Vagina (tissue), 2 donors: ENCODE data around the gene PABPC1L2A.

Experiments used
- POLR2A ChIP-seq, 2 donors: fragments of 450-650 bp; IDR thresholded peaks; one replicate each; pipeline ENCODE4 v1.6.1; 2017; ENCODE audit warnings: antibody characterized with exemption in 2 of 2, mild to moderate bottlenecking in 2 of 2, moderate library complexity in 2 of 2
- TF ChIP-seq, protein P1 (sequence below), 3 experiments: fragments of 450-650 bp in 2 of 3; fragments of 200-600 bp in 1 of 3; sonication (generic) in 1 of 3; IDR thresholded peaks; one replicate each; pipeline ENCODE4 v1.5.1; 2017 to 2019; ENCODE audit warnings: antibody characterized with exemption in 3 of 3, mild to moderate bottlenecking in 2 of 3, moderate library complexity in 2 of 3

DNA sequence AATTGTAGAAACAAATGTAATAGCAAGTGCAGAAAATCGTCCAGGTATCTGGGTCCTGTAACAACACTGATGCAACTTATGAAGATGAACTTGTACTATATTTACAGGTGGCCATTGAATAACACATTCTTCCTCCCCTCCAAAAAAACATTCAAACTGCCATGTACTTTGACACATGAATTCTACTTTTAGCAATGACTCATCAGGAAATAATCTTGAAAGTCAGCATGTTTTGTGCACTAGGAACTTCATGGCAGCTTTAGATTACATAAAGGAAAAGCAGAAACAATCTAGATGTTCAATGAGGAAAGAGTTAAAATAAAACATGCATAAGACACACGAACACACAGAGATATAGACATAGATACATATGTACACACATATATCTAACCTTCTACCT, 2.5 kb downstream of the PABPC1L2A start:
- TF ChIP-seq, protein P1, sequence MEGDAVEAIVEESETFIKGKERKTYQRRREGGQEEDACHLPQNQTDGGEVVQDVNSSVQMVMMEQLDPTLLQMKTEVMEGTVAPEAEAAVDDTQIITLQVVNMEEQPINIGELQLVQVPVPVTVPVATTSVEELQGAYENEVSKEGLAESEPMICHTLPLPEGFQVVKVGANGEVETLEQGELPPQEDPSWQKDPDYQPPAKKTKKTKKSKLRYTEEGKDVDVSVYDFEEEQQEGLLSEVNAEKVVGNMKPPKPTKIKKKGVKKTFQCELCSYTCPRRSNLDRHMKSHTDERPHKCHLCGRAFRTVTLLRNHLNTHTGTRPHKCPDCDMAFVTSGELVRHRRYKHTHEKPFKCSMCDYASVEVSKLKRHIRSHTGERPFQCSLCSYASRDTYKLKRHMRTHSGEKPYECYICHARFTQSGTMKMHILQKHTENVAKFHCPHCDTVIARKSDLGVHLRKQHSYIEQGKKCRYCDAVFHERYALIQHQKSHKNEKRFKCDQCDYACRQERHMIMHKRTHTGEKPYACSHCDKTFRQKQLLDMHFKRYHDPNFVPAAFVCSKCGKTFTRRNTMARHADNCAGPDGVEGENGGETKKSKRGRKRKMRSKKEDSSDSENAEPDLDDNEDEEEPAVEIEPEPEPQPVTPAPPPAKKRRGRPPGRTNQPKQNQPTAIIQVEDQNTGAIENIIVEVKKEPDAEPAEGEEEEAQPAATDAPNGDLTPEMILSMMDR (IDR thresholded peaks at IDR 0.05), result no peak
- TF ChIP-seq POLR2A (IDR thresholded peaks at IDR 0.05), result no peak
